Transverse colon (tissue), 4 donors: Measurements from ENCODE around the gene ARL6IP5. TPM values are rescaled to one million over a fixed set of nuclear protein-coding genes. Genes with fewer than 3 reads are reported as not detected.

Experiments used
- DNase-seq: peaks from one replicate; pipeline ENCODE4 v3.0.0-alpha.2; 2019
- H3K27ac ChIP-seq, 4 donors: fragments of 200-600 bp; sonication (generic); 2 replicates each; pipeline ENCODE4 v1.5.1; 2016 to 2018; ENCODE audit warnings: inconsistent platforms in 4 of 4
- H3K27me3 ChIP-seq: fragments of 200-600 bp; sonication (generic); 2 replicates; pipeline ENCODE4 v1.5.1; 2017; ENCODE audit warnings: inconsistent platforms
- H3K36me3 ChIP-seq, 4 donors: fragments of 200-600 bp; sonication (generic); 2 replicates each; pipeline ENCODE4 v1.5.1; 2017 to 2019; ENCODE audit warnings: inconsistent platforms in 4 of 4
- H3K4me1 ChIP-seq, 4 donors: fragments of 200-600 bp; sonication (generic); 2 replicates each; pipeline ENCODE4 v1.5.1; 2017 to 2020; ENCODE audit warnings: inconsistent platforms in 4 of 4
- H3K4me3 ChIP-seq, 4 donors: fragments of 200-600 bp; sonication (generic); 1 replicate in 1 of 4; 2 replicates in 3 of 4; pipeline versions ENCODE4 v1.5.1 to v1.6.1; 2017 to 2019; ENCODE audit warnings: inconsistent platforms in 4 of 4
- H3K9me3 ChIP-seq, 2 donors: fragments of 200-600 bp; sonication (generic); 2 replicates each; pipeline ENCODE4 v1.5.1; 2017 to 2019; ENCODE audit warnings: inconsistent platforms in 2 of 2
- CTCF ChIP-seq, 5 experiments: fragments of 200-600 bp in 3 of 5; fragments of 450-650 bp in 2 of 5; sonication (generic) in 3 of 5; IDR thresholded peaks; 1 replicate in 2 of 5; 2 replicates in 3 of 5; pipeline ENCODE4 v1.5.1; 2016 to 2017; ENCODE audit warnings: antibody characterized with exemption in 5 of 5, inconsistent platforms in 3 of 5, mild to moderate bottlenecking in 2 of 5, moderate library complexity in 1 of 5
- EP300 ChIP-seq: sonication (generic); formaldehyde crosslinking; IDR thresholded peaks from one replicate; pipeline ENCODE4 v1.6.1; 2017; ENCODE audit warnings: antibody characterized with exemption, low read depth
- POLR2A ChIP-seq: fragments of 450-650 bp; IDR thresholded peaks from one replicate; pipeline ENCODE4 v1.6.1; 2016; ENCODE audit warnings: antibody characterized with exemption, mild to moderate bottlenecking, moderate library complexity
- POLR2AphosphoS5 ChIP-seq, 3 donors: sonication (generic); formaldehyde crosslinking; IDR thresholded peaks; one replicate each; pipeline ENCODE4 v1.6.1; 2016; ENCODE audit warnings: antibody characterized with exemption in 3 of 3
- WGBS, 2 donors: methylation state at CpG; one replicate each; pipeline ENCODE4 v1.1.5; 2018; ENCODE audit warnings: low coverage in 1 of 2; 5-methylcytosine and 5-hydroxymethylcytosine counted together
- in situ Hi-C, 4 donors: fragments of 200-750 bp; cut with MboI; loops; one replicate each; pipeline versions ENCODE4 v1.15.0 to v1.15.1; 2017; ENCODE audit warnings: low sequenced_read_pairs in 3 of 4, low pct_ligation_motif_present in 1 of 4, low pct_unique_long_range_greater_than_20kb in 1 of 4
- intact Hi-C: fragments of 100-400 bp; cut with DNase I; formaldehyde crosslinking; loops from one replicate; pipeline ENCODE4 v1.15.1; 2023; ENCODE audit warnings: low total_unique reads
- small RNA-seq, 4 donors: library from RNA; depleted of rRNA; stranded (forward); fragments of <200 nt; gene quantifications; one replicate each; pipeline ENCODE3, GENCODE V24; 2016
- total RNA-seq, 4 donors: library from RNA; depleted of rRNA; stranded (reverse); fragments of >200 nt; gene quantifications; one replicate each; pipeline ENCODE4 v1.1.0, GENCODE V29; 2016

The ARL6IP5 gene
- total RNA-seq, 4 donors from 2014 or later, result 22.7 to 130 (median 68.0) TPM

GRCh38 chr3:69144631-69145245, 60.0 kb downstream of the ARL6IP5 start:
- no peak overlapping the region for H3K4me3 ChIP-seq
- 67 to 84% methylated on average over 1 to 3 of the region's 3 CpGs for WGBS, 2 donors
- no peaks in the 10 kb centered on the region for H3K9me3 ChIP-seq
- in situ Hi-C loops, result loop anchor here in 1 of 4 donors (25.0 kb wide), 1 partner anchor 793 kb away; no protein-coding TSS in a partner anchor
- intact Hi-C loops, result no loop called here
- no peak overlapping the region for H3K27ac ChIP-seq
- TF ChIP-seq EP300, result no peak
- TF ChIP-seq POLR2AphosphoS5 (IDR thresholded peaks at IDR 0.05), result no peak
- TF ChIP-seq CTCF (IDR thresholded peaks at IDR 0.05), result no peak
- TF ChIP-seq POLR2A, result no peak
- H3K4me1 ChIP-seq, result peaks cover 0 to 5% (median 0%) of the 10 kb centered on the region in 4 donors
- no peaks in the 10 kb centered on the region for H3K27me3 ChIP-seq
- DNase-seq, result no peak
- H3K36me3 ChIP-seq, result no peaks in the 10 kb centered on the region

GRCh38 chr3:69145688-69146087, 61.0 kb downstream of the ARL6IP5 start:
- Histone ChIP-seq H3K27ac (no peak overlapping the region), H3K4me3 (no peak overlapping the region), H3K9me3 (no peaks in the 10 kb centered on the region), H3K4me1 (peaks cover 0 to 5% (median 0%) of the 10 kb centered on the region in 4 donors), H3K27me3 (no peaks in the 10 kb centered on the region), H3K36me3 (no peaks in the 10 kb centered on the region)
- no peak for TF ChIP-seq POLR2A
- TF ChIP-seq CTCF (IDR thresholded peaks at IDR 0.05), result no peak
- TF ChIP-seq POLR2AphosphoS5 (IDR thresholded peaks at IDR 0.05), result no peak
- no peak for TF ChIP-seq EP300
- intact Hi-C loops, result no loop called here
- in situ Hi-C loops, result loop anchor here in 1 of 4 donors (25.0 kb wide), 1 partner anchor 792 kb away; no protein-coding TSS in a partner anchor
- DNase-seq, result no peak

- no peaks in the 10 kb centered on the region for H3K9me3 ChIP-seq
- no peak overlapping the region for H3K27ac ChIP-seq
- H3K36me3 ChIP-seq, result no peaks in the 10 kb centered on the region
- in situ Hi-C loops, result loop anchor here in 1 of 4 donors (25.0 kb wide), 1 partner anchor 788 kb away; no protein-coding TSS in a partner anchor
- no peak for TF ChIP-seq EP300
- no peak for TF ChIP-seq POLR2AphosphoS5 (IDR thresholded peaks at IDR 0.05)
- TF ChIP-seq CTCF (IDR thresholded peaks at IDR 0.05), result no peak
- no peak for TF ChIP-seq POLR2A
- intact Hi-C loops, result no loop called here
- no peaks in the 10 kb centered on the region for H3K4me1 ChIP-seq
- H3K27me3 ChIP-seq, result no peaks in the 10 kb centered on the region
- no peak for DNase-seq
- 89 to 93% methylated on average over 3 of the region's 3 CpGs for WGBS, 2 donors
- no peak overlapping the region for H3K4me3 ChIP-seq
These were observed 64.8 kb downstream of the ARL6IP5 start for GRCh38 chr3:69149586-69149985.

Small RNA genes within 50 kb of the gene (small RNA-seq; reads per million reads assigned to genes)
- gene MIR3136, result 0 to 0.42 (median 0) reads per million in 4 donors

Other genes with a start within 250 kb of the ARL6IP5 start
- gene TAFA4, start 152.4 kb upstream of the ARL6IP5 start, total RNA-seq, result not detected
- gene EOGT, start 71.3 kb upstream of the ARL6IP5 start, total RNA-seq, result 10 to 100 TPM; 12.0 to 22.4 (median 18.7) TPM
- gene TMF1, start 32.6 kb upstream of the ARL6IP5 start, total RNA-seq, result 10 to 100 TPM; 15.5 to 53.2 (median 39.9) TPM
- gene UBA3, start 4.6 kb upstream of the ARL6IP5 start, total RNA-seq, result 10 to 100 TPM; 30.6 to 86.0 (median 47.2) TPM
- gene LMOD3, start 37.7 kb downstream of the ARL6IP5 start, total RNA-seq, result under 1 TPM in 1 of 4 donors, not detected in 3; 0.27 TPM